Neural cell (in vitro differentiated cells): ENCODE measurements around the gene GSN.

Experiments used
- EP300 ChIP-seq: fragments of 450-650 bp; conservative IDR thresholded peaks from 2 replicates; pipeline ENCODE4 v1.6.1; 2014; ENCODE audit warnings: antibody characterized with exemption, mild to moderate bottlenecking, moderate library complexity; ENCODE audit not compliant: poor library complexity, severe bottlenecking
- POLR2AphosphoS5 ChIP-seq: IDR thresholded peaks from 2 replicates; pipeline ENCODE4 v1.6.1; 2012
- RAD21 ChIP-seq: fragments of 450-650 bp; conservative IDR thresholded peaks from 2 replicates; pipeline ENCODE4 v1.6.1; 2014; ENCODE audit warnings: antibody characterized with exemption, mild to moderate bottlenecking, moderate library complexity
- TF ChIP-seq, protein P1 (sequence below): IDR thresholded peaks from 2 replicates; pipeline ENCODE4 v1.6.1; 2012; ENCODE audit warnings: borderline replicate concordance
- TF ChIP-seq, protein P2 (sequence below): fragments of 450-650 bp; IDR thresholded peaks from 2 replicates; pipeline ENCODE4 v1.5.1; 2014; ENCODE audit warnings: antibody characterized with exemption, mild to moderate bottlenecking, moderate library complexity; ENCODE audit not compliant: poor library complexity, severe bottlenecking

DNA sequence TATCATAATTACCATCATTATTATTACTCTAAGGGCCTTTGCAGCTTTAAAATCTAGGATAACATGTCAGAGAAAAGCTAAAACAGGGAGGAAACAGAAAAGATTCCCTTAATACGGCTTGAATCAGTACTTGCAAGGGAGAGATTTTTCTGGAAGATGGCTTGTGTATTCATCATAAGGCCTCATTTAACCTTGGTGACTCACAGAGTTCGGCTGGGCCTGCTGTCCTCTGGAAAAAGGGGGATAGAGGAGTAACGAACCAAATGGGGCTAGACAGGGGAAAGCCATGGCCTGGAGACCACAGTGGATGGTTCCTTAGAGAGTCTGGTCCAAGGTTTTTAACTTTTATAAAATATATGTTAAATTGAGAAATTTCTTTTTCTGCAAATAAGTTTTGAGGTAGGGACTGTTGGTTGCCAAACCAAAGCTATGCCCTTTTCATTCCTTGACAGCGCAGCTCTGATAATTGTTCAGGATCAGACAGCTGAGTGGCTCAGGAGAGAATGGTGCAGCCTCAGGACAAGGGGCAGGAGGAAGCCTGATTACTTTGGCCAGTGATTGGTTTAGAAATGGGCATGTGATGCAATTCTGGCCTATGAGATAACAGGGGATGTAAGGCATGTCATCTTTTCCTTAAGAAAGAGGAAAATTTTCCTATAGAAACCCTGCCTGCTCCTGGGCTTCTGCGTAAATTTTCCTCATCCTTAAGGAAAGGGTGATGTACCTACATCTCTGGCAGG is 25.6 kb upstream of the GSN start:
- TF ChIP-seq, protein P1, sequence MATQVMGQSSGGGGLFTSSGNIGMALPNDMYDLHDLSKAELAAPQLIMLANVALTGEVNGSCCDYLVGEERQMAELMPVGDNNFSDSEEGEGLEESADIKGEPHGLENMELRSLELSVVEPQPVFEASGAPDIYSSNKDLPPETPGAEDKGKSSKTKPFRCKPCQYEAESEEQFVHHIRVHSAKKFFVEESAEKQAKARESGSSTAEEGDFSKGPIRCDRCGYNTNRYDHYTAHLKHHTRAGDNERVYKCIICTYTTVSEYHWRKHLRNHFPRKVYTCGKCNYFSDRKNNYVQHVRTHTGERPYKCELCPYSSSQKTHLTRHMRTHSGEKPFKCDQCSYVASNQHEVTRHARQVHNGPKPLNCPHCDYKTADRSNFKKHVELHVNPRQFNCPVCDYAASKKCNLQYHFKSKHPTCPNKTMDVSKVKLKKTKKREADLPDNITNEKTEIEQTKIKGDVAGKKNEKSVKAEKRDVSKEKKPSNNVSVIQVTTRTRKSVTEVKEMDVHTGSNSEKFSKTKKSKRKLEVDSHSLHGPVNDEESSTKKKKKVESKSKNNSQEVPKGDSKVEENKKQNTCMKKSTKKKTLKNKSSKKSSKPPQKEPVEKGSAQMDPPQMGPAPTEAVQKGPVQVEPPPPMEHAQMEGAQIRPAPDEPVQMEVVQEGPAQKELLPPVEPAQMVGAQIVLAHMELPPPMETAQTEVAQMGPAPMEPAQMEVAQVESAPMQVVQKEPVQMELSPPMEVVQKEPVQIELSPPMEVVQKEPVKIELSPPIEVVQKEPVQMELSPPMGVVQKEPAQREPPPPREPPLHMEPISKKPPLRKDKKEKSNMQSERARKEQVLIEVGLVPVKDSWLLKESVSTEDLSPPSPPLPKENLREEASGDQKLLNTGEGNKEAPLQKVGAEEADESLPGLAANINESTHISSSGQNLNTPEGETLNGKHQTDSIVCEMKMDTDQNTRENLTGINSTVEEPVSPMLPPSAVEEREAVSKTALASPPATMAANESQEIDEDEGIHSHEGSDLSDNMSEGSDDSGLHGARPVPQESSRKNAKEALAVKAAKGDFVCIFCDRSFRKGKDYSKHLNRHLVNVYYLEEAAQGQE: no peak
- no peak for TF ChIP-seq RAD21
- no peak for TF ChIP-seq EP300
- TF ChIP-seq, protein P2, sequence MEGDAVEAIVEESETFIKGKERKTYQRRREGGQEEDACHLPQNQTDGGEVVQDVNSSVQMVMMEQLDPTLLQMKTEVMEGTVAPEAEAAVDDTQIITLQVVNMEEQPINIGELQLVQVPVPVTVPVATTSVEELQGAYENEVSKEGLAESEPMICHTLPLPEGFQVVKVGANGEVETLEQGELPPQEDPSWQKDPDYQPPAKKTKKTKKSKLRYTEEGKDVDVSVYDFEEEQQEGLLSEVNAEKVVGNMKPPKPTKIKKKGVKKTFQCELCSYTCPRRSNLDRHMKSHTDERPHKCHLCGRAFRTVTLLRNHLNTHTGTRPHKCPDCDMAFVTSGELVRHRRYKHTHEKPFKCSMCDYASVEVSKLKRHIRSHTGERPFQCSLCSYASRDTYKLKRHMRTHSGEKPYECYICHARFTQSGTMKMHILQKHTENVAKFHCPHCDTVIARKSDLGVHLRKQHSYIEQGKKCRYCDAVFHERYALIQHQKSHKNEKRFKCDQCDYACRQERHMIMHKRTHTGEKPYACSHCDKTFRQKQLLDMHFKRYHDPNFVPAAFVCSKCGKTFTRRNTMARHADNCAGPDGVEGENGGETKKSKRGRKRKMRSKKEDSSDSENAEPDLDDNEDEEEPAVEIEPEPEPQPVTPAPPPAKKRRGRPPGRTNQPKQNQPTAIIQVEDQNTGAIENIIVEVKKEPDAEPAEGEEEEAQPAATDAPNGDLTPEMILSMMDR: no peak
- TF ChIP-seq POLR2AphosphoS5: no peak
